Stomach (tissue), 4 donors: ENCODE measurements around the gene CLIP4.

Experiments used
- CTCF ChIP-seq, 7 experiments: fragments of 450-650 bp in 4 of 7; fragments of 200-600 bp in 3 of 7; sonication (generic) in 3 of 7; IDR thresholded peaks; one replicate each; pipeline ENCODE4 v1.5.1; 2016 to 2019; ENCODE audit warnings: antibody characterized with exemption in 7 of 7, control low read depth in 2 of 7, mild to moderate bottlenecking in 1 of 7
- POLR2A ChIP-seq, 4 donors: fragments of 450-650 bp; IDR thresholded peaks; one replicate each; pipeline ENCODE4 v1.6.1; 2016; ENCODE audit warnings: antibody characterized with exemption in 4 of 4, control low read depth in 2 of 4, mild to moderate bottlenecking in 1 of 4, moderate library complexity in 1 of 4
- POLR2AphosphoS5 ChIP-seq, 3 donors: sonication (generic); formaldehyde crosslinking; IDR thresholded peaks; one replicate each; pipeline ENCODE4 v1.6.1; 2016; ENCODE audit warnings: antibody characterized with exemption in 3 of 3

DNA sequence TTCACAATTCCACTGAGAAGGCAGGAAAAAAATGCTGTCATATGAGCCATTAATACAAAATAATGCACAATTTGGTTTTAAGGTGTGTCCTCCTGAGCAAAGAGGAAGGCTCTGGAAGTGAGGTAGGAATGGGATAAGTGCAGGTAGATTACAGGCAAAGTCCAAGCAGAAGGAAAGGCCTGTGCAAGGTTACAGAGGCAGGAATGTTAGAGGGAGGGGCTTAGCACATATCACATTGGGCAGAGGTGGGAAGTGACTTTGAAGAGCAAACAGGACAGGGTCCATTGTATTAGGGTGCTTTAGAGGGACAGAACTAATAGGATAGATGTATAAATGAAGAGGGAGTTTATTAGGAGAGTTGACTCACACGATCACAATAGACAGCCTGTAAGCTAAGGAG, 14.7 kb upstream of the CLIP4 start:
- TF ChIP-seq CTCF (IDR thresholded peaks at IDR 0.05) = no peak
- no peak for TF ChIP-seq POLR2A (IDR thresholded peaks at IDR 0.05)
- no peak for TF ChIP-seq POLR2AphosphoS5 (IDR thresholded peaks at IDR 0.05)
